Stimulated activated CD4-positive, alpha-beta T cell treated with anti-CD3 and anti-CD28 coated beads, Interleukin-15, amount 100 ng/mL, for 1 hour (primary cell): Measurements from ENCODE around the gene MTNR1B.

Experiments used
- DNase-seq, 2 donors: peaks; one replicate each; pipeline ENCODE4 v3.0.0-alpha.2; 2020; ENCODE audit warnings: low read depth in 1 of 2, low spot score in 1 of 2

MTNR1B gene

GRCh38 chr11:92977401-92977800 is 8.0 kb downstream of the MTNR1B start:
- DNase-seq, result no peak

GRCh38 chr11:92978271-92979111 is 9.0 kb downstream of the MTNR1B start:
- DNase-seq, result no peak

- DNase-seq, result no peak
Measured at GRCh38 chr11:92979176-92979575, 9.7 kb downstream of the MTNR1B start.

GRCh38 chr11:92980312-92980711 is 10.9 kb downstream of the MTNR1B start:
- DNase-seq, result no peak

- DNase-seq, result no peak
Measured at GRCh38 chr11:92981508-92982043, 12.1 kb downstream of the MTNR1B start.

- no peak for DNase-seq
Measured at GRCh38 chr11:92986585-92986984, 17.1 kb downstream of the MTNR1B start.

- no peak for DNase-seq
Measured at GRCh38 chr11:92993004-92993403, 23.6 kb downstream of the MTNR1B start.

GRCh38 chr11:93000511-93001476 is 31.3 kb downstream of the MTNR1B start:
- DNase-seq, result no peak

GRCh38 chr11:93001806-93002205 is 32.4 kb downstream of the MTNR1B start:
- no peak for DNase-seq

- DNase-seq, result no peak
Measured at GRCh38 chr11:93002380-93002779, 32.9 kb downstream of the MTNR1B start.

- DNase-seq, result no peak
Measured at GRCh38 chr11:93005239-93005638, 35.8 kb downstream of the MTNR1B start.

- DNase-seq, result no peak
Measured at GRCh38 chr11:93013646-93014045, 44.2 kb downstream of the MTNR1B start.

- no peak for DNase-seq
Measured at GRCh38 chr11:93016595-93016994, 47.1 kb downstream of the MTNR1B start.

- DNase-seq, result no peak
Measured at GRCh38 chr11:93017821-93018690, 48.6 kb downstream of the MTNR1B start.

GRCh38 chr11:93020248-93021046 is 51.0 kb downstream of the MTNR1B start:
- no peak for DNase-seq

- no peak for DNase-seq
Measured at GRCh38 chr11:93024369-93024768, 54.9 kb downstream of the MTNR1B start.

GRCh38 chr11:93025558-93026255 is 56.3 kb downstream of the MTNR1B start:
- DNase-seq, result no peak

GRCh38 chr11:93028960-93029522 is 59.6 kb downstream of the MTNR1B start:
- no peak for DNase-seq

GRCh38 chr11:93031386-93031785 is 61.9 kb downstream of the MTNR1B start:
- no peak for DNase-seq
